Spinal cord (tissue), 10 donors: ENCODE measurements around the gene ARSJ. TPM values are rescaled to one million over a fixed set of nuclear protein-coding genes. Genes with fewer than 3 reads are reported as not detected.

Source experiments
- DNase-seq, 6 donors: peaks; one replicate each; pipeline versions ENCODE4 v3.0.0 to v3.0.0-alpha.2; 2013 to 2015; ENCODE audit warnings: low spot score in 6 of 6, low read depth in 4 of 6
- H3K27ac ChIP-seq: one replicate; pipeline ENCODE4 v1.5.1; 2013; ENCODE audit warnings: low read depth, low read length, control low read depth
- H3K27me3 ChIP-seq: one replicate; pipeline ENCODE4 v1.6.1; 2013; ENCODE audit warnings: low read length; ENCODE audit not compliant: control insufficient read depth, insufficient read depth
- H3K36me3 ChIP-seq: one replicate; pipeline ENCODE4 v1.6.1; 2013; ENCODE audit warnings: low read length; ENCODE audit not compliant: control insufficient read depth, insufficient read depth
- H3K4me1 ChIP-seq: one replicate; pipeline ENCODE4 v1.6.1; 2013; ENCODE audit warnings: low read length; ENCODE audit not compliant: control insufficient read depth, insufficient read depth
- H3K4me3 ChIP-seq: one replicate; pipeline ENCODE4 v1.5.1; 2013; ENCODE audit warnings: low read depth, low read length, control low read depth
- H3K9me3 ChIP-seq: one replicate; pipeline ENCODE4 v1.6.1; 2013; ENCODE audit warnings: low read length; ENCODE audit not compliant: control insufficient read depth, insufficient read depth
- WGBS: methylation state at CpG from one replicate; pipeline ENCODE4 v1.1.5; 2013; ENCODE audit warnings: missing lambda C conversion rate; ENCODE audit not compliant: insufficient coverage; 5-methylcytosine and 5-hydroxymethylcytosine counted together
- polyA plus RNA-seq, 2 donors: library from polyadenylated mRNA; unstranded; fragments of 120-200 nt; gene quantifications; one replicate each; pipeline ENCODE4 v1.2.1, GENCODE V29; 2013; ENCODE audit not compliant: insufficient read length in 2 of 2
- total RNA-seq, 2 donors: library from RNA; depleted of rRNA in 1 of 2; stranded (reverse); fragments of 120-200 nt in 1 of 2; fragments of >200 nt in 1 of 2; gene quantifications; one replicate each; pipeline versions ENCODE4 v1.2.3 to v1.2.4, GENCODE V29; 2013 to 2014
- donor health status: healthy.

Gene ARSJ
- total and polyA plus RNA-seq, 4 donors: 0.66 to 3.1 (median 1.5) TPM

DNA sequence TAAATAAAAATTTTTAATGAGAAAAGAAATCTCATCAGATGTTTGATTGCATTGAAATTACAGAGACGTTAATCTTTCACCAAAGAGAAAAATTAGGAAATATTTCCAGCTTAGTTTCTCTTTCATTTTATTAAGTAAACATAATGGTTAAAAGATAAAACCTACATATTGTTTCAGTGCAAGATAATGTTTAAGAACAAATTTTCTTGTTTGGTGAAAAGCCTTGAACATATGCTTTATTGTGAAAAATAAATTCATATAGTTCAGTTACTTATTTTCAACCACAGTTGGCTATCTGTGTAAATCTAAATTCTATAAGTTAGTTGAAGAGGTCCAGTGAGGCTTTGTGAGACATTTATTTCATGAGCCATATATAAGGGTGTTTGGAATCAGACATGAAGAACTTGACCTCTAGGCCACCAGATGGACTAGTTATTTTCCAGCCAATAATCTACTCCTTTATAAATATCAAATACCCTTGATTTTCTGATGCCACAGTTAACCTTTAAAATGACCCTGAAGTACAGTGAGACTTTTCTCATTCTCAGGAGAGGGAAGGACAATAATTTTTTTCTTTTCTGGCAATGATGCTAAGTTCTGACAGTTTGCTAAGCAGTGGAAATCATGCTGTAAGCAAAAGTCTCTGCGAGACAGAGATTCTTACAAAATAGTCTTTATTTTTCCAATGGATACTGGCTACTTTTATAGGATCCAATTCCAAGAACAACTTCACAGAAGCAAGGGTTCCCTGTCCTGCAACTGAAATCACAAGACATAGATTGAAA, 2.5 kb downstream of the ARSJ start:
- Histone ChIP-seq H3K9me3 (peaks cover 4% of the 10 kb centered on the region), H3K36me3 (no peaks in the 10 kb centered on the region), H3K4me3 (no peak overlapping the region), H3K4me1 (peaks cover 14% of the 10 kb centered on the region), H3K27ac (peak overlapping the region; percentile 8), H3K27me3 (peaks cover 27% of the 10 kb centered on the region)
- WGBS: 71% methylated on average over 1 of the region's 2 CpGs
- DNase-seq: peak in 1 of 6 donors; percentile 10

GRCh38 chr4:113975578-113975977, 3.9 kb downstream of the ARSJ start:
- peaks cover 4% of the 10 kb centered on the region for H3K9me3 ChIP-seq
- 71% methylated on average over 1 of the region's 2 CpGs for WGBS
- DNase-seq: no peak
- no peaks in the 10 kb centered on the region for H3K36me3 ChIP-seq
- H3K4me1 ChIP-seq: peaks cover 14% of the 10 kb centered on the region
- H3K27ac ChIP-seq: no peak overlapping the region
- peaks cover 23% of the 10 kb centered on the region for H3K27me3 ChIP-seq
- H3K4me3 ChIP-seq: no peak overlapping the region

DNA sequence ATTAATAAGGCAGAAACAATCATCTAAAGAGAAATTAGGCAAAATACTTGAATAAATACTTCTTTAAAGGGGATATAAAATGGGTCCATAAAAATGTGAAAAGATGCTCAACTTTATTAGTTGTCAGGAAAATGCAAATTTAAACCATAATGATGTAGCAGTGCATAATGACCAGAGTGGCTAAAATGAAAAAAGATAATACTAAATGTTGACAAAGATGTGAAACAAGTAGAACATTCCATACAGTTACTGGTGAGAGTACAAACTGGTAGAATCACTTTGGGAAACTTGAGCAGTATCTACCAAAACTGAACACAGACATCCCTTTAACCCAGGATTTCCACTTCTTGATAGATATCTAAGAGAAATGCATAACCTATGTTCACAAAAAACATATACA, 5.0 kb downstream of the ARSJ start:
- Histone ChIP-seq H3K27ac (no peak overlapping the region), H3K4me3 (no peak overlapping the region), H3K27me3 (peaks cover 12% of the 10 kb centered on the region), H3K36me3 (no peaks in the 10 kb centered on the region), H3K9me3 (peaks cover 4% of the 10 kb centered on the region), H3K4me1 (peaks cover 10% of the 10 kb centered on the region)
- no peak for DNase-seq

DNA sequence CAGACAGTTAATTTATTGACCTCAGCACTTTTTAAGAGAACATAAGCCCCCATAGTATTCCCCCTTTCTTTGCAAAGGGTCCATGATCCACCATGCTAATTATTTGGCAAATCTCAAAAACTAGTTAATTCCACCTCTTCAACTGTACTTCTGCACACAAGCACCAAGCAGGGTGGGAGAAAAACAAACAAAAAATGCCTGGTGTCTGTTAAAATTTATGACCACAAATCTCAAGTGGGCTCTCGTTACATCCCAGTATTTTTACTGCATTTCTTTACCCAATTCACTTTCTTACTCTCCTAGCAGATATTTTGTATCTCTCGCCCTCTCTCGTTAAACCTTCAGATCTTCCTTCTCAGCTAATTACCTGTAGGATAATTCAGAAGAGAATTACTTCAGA, 6.1 kb downstream of the ARSJ start:
- peaks cover under 1% of the 10 kb centered on the region for H3K27me3 ChIP-seq
- no peaks in the 10 kb centered on the region for H3K4me1 ChIP-seq
- H3K27ac ChIP-seq: no peak overlapping the region
- H3K4me3 ChIP-seq: no peak overlapping the region
- no peak for DNase-seq
- H3K36me3 ChIP-seq: no peaks in the 10 kb centered on the region
- peaks cover 4% of the 10 kb centered on the region for H3K9me3 ChIP-seq
- 100% methylated on average over 1 of the region's 3 CpGs for WGBS

GRCh38 chr4:113972781-113973180, 6.7 kb downstream of the ARSJ start:
- H3K36me3 ChIP-seq: no peaks in the 10 kb centered on the region
- H3K4me3 ChIP-seq: no peak overlapping the region
- no peaks in the 10 kb centered on the region for H3K4me1 ChIP-seq
- 100% methylated on average over 1 of the region's 4 CpGs for WGBS
- DNase-seq: no peak
- H3K9me3 ChIP-seq: peaks cover 4% of the 10 kb centered on the region
- no peaks in the 10 kb centered on the region for H3K27me3 ChIP-seq
- H3K27ac ChIP-seq: no peak overlapping the region

DNA sequence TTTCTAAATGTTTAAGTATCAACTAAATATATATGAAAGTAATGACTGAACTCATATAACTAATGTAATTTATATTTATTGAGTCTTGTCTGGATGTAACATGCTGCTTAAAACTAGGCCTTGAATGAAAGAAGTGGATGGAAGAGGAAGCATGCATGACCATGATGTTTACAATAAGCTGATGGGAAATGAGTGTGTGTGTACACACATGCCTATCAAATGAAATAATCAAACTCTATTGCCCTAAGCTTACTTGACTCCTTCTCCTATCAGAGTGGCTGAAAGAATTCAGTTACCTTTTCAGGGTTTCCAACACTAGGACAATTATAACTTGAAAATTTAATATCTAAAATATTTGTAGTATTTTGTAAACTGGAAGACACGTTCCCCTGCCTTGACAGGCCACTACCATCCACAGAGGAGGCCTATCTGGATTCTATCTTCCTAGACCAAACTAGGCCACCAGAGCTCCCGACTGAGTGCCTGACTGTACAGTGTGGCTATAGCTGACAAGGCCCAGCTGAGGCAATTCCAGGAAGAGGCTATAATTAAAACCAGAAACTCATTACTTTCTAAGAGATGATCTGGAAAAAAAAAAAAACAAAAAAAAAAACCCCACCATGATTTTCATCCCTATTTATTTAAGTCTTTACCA, 7.6 kb downstream of the ARSJ start:
- no peaks in the 10 kb centered on the region for H3K36me3 ChIP-seq
- no peak overlapping the region for H3K4me3 ChIP-seq
- H3K27me3 ChIP-seq: no peaks in the 10 kb centered on the region
- H3K4me1 ChIP-seq: no peaks in the 10 kb centered on the region
- H3K9me3 ChIP-seq: peaks cover 4% of the 10 kb centered on the region
- DNase-seq: no peak
- no peak overlapping the region for H3K27ac ChIP-seq
- WGBS: 86% methylated on average over 1 of the region's 2 CpGs

GRCh38 chr4:113969709-113970334, 9.6 kb downstream of the ARSJ start:
- no peaks in the 10 kb centered on the region for H3K36me3 ChIP-seq
- H3K4me3 ChIP-seq: no peak overlapping the region
- no peak for DNase-seq
- no peaks in the 10 kb centered on the region for H3K4me1 ChIP-seq
- H3K9me3 ChIP-seq: peaks cover 4% of the 10 kb centered on the region
- no peaks in the 10 kb centered on the region for H3K27me3 ChIP-seq
- no peak overlapping the region for H3K27ac ChIP-seq
- WGBS: 42% methylated on average over 1 of the region's 1 CpG

DNA sequence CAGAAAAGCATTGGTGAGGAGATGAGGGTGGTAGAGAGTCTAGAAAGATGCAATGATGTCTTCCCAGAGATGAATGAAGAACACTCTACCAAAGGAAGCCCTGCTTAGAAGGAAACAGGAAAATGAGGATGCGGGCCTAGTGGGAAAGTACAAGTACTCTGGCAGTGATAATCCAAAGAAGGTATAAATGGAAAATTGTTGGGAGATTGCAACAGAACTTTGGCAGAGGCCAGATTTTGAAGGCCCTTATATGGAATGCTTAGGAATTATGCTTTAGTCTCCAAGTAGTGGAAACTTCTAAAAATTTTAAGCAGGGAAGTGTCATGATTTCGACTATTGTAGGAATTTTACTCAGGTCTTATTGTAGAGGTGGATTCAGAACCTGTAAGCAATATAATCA, 11.0 kb downstream of the ARSJ start:
- DNase-seq: no peak
- H3K4me1 ChIP-seq: no peaks in the 10 kb centered on the region
- WGBS: 100% methylated on average over 1 of the region's 2 CpGs
- no peak overlapping the region for H3K4me3 ChIP-seq
- no peaks in the 10 kb centered on the region for H3K27me3 ChIP-seq
- no peaks in the 10 kb centered on the region for H3K9me3 ChIP-seq
- H3K27ac ChIP-seq: no peak overlapping the region
- no peaks in the 10 kb centered on the region for H3K36me3 ChIP-seq

- Histone ChIP-seq H3K36me3 (no peaks in the 10 kb centered on the region), H3K27me3 (no peaks in the 10 kb centered on the region), H3K4me3 (no peak overlapping the region), H3K4me1 (no peaks in the 10 kb centered on the region), H3K9me3 (no peaks in the 10 kb centered on the region), H3K27ac (no peak overlapping the region)
- DNase-seq: no peak
Observed at GRCh38 chr4:113967687-113968086, 11.8 kb downstream of the ARSJ start.
